ENCODE measurements around the gene RABAC1. TPM values are rescaled to one million over a fixed set of nuclear protein-coding genes. Genes with fewer than 3 reads are reported as not detected.

RABAC1 gene
- total and polyA plus RNA-seq, 10 of the 15 experiments (the other 5 are each of a cell fraction or from before 2014, with no cell fraction given): 10.9 to 115 (median 49.2) TPM

- TF ChIP-seq, protein P1, sequence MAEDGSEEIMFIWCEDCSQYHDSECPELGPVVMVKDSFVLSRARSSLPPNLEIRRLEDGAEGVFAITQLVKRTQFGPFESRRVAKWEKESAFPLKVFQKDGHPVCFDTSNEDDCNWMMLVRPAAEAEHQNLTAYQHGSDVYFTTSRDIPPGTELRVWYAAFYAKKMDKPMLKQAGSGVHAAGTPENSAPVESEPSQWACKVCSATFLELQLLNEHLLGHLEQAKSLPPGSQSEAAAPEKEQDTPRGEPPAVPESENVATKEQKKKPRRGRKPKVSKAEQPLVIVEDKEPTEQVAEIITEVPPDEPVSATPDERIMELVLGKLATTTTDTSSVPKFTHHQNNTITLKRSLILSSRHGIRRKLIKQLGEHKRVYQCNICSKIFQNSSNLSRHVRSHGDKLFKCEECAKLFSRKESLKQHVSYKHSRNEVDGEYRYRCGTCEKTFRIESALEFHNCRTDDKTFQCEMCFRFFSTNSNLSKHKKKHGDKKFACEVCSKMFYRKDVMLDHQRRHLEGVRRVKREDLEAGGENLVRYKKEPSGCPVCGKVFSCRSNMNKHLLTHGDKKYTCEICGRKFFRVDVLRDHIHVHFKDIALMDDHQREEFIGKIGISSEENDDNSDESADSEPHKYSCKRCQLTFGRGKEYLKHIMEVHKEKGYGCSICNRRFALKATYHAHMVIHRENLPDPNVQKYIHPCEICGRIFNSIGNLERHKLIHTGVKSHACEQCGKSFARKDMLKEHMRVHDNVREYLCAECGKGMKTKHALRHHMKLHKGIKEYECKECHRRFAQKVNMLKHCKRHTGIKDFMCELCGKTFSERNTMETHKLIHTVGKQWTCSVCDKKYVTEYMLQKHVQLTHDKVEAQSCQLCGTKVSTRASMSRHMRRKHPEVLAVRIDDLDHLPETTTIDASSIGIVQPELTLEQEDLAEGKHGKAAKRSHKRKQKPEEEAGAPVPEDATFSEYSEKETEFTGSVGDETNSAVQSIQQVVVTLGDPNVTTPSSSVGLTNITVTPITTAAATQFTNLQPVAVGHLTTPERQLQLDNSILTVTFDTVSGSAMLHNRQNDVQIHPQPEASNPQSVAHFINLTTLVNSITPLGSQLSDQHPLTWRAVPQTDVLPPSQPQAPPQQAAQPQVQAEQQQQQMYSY (CRISPR knock-in tag; IDR thresholded peaks at IDR 0.05): no peak
- TF ChIP-seq, protein P2, sequence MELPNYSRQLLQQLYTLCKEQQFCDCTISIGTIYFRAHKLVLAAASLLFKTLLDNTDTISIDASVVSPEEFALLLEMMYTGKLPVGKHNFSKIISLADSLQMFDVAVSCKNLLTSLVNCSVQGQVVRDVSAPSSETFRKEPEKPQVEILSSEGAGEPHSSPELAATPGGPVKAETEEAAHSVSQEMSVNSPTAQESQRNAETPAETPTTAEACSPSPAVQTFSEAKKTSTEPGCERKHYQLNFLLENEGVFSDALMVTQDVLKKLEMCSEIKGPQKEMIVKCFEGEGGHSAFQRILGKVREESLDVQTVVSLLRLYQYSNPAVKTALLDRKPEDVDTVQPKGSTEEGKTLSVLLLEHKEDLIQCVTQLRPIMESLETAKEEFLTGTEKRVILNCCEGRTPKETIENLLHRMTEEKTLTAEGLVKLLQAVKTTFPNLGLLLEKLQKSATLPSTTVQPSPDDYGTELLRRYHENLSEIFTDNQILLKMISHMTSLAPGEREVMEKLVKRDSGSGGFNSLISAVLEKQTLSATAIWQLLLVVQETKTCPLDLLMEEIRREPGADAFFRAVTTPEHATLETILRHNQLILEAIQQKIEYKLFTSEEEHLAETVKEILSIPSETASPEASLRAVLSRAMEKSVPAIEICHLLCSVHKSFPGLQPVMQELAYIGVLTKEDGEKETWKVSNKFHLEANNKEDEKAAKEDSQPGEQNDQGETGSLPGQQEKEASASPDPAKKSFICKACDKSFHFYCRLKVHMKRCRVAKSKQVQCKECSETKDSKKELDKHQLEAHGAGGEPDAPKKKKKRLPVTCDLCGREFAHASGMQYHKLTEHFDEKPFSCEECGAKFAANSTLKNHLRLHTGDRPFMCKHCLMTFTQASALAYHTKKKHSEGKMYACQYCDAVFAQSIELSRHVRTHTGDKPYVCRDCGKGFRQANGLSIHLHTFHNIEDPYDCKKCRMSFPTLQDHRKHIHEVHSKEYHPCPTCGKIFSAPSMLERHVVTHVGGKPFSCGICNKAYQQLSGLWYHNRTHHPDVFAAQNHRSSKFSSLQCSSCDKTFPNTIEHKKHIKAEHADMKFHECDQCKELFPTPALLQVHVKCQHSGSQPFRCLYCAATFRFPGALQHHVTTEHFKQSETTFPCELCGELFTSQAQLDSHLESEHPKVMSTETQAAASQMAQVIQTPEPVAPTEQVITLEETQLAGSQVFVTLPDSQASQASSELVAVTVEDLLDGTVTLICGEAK (IDR thresholded peaks at IDR 0.05; ENCODE audit: borderline replicate concordance): no peak
- TF ChIP-seq SUPT20H (IDR thresholded peaks at IDR 0.05; ENCODE audit: borderline replicate concordance, control insufficient read depth, low read depth, low read length) (no peak), IRF4 (IDR thresholded peaks at IDR 0.05; ENCODE audit: low read depth, low read length) (no peak), SIN3A (IDR thresholded peaks at IDR 0.05; ENCODE audit: low read depth, low read length) (no peak)
Measured at GRCh38 chr19:41997851-41998229, 38.7 kb upstream of the RABAC1 start (continued).
